Measurements from ENCODE around the gene JAM3. TPM values are rescaled to one million over a fixed set of nuclear protein-coding genes. Genes with fewer than 3 reads are reported as not detected.
A peak's percentile ranks its signal among the peaks of the same experiment; 100 is the strongest.

JAM3 gene
- total and polyA plus RNA-seq, 2 of the 4 experiments (the other 2 are of a cell fraction): 38.0 to 71.5 TPM

DNA sequence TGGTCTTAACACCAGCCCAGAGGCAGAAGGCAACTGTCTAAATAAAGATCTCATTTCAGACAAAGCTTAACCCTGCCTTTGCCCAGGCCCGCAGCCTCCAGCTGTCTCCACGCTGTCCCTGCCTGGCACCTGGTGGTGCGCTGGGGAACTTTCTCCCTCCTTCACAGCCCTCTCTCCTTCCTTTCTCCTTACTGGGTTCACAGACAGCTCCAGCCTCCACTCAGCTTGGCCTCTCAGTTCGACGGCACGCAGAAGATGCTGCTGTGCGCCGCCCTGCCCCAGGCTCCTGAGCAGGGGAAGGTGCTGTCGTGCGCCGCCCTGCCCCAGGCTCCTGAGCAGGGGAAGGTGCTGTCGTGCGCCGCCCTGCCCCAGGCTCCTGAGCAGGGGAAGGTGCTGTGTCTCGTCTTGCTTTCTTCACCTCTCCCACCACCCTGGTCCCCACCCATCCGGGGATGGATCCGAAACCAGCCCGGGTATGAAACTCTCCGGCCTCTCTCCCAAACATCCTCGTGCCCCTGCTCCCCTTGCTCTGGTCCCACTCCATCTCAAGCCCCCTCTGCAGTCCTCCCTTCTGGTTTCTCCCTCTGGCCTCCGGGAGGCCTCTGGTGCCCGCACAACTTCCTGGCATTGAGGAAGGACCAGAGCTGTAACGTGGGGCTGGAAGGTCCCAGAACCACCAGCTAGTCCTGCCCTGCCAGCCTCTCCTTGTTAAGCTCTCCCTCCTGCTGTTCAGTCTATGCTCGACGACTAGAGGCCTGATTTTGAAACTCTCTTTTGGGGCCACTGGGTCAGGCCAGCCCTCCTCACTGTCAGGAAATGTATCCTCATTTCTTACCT is 22.9 kb upstream of the JAM3 start:
- peaks cover 22% of the 10 kb centered on the region for H3K9me1 ChIP-seq (ENCODE audit: insufficient read depth, low read length)
- no peaks in the 10 kb centered on the region for H3K27me3 ChIP-seq (ENCODE audit: control insufficient read depth, insufficient read depth, low read length)
- intact Hi-C loops (cut with micrococcal nuclease): loop anchor here (1.0 to 10.0 kb wide), 3 partner anchors 119 to 209 kb away; partner anchors contain the start of genes ACAD8, NCAPD3, THYN1 and VPS26B
- peak overlapping the region; percentile 2 for H2AFZ ChIP-seq (replicated peaks; ENCODE audit: low read length, poor library complexity)
- 60% methylated on average over 3 of the region's 25 CpGs; no CpG with 5 or more reads in 1 of the 2 experiments for WGBS, 2 experiments (ENCODE audit: extremely low coverage in 2 of 2, insufficient read length in 1 of 2)
- H4K20me1 ChIP-seq (ENCODE audit: insufficient read depth, low read length): no peaks in the 10 kb centered on the region; the same call in 1 of the 2 replicates
- H3K14ac ChIP-seq (replicated peaks; ENCODE audit: low read depth, low read length): no peak overlapping the region
- ChIA-PET POLR2A (ENCODE audit: unreplicated experiment) (interaction anchor here (0.7 kb wide), 1 partner anchor 95 kb away, joined by 9 read pairs; no protein-coding TSS in a partner anchor), CTCF (no interaction called here)
- dilution Hi-C loops (cut with HindIII; ENCODE audit: low sequenced_read_pairs, unreplicated experiment): no loop called here
- no peak for ATAC-seq (ENCODE audit: low read depth)
- peak; percentile 37 for TF ChIP-seq CTCF (conservative IDR thresholded peaks at IDR 0.05; ENCODE audit: low read depth, low read length)
- no peak for TF ChIP-seq MAZ (IDR thresholded peaks at IDR 0.05; ENCODE audit: borderline replicate concordance, low read depth, low read length)
- peak; percentile 43 for TF ChIP-seq SMC3 (IDR thresholded peaks at IDR 0.05; ENCODE audit: low read depth, low read length)
- peak; percentile 56 for TF ChIP-seq RAD21 (IDR thresholded peaks at IDR 0.05; ENCODE audit: low read length)
- no peak overlapping the region for H2BK120ac ChIP-seq (ENCODE audit: low read depth, low read length)
- no peaks in the 10 kb centered on the region for H3K36me3 ChIP-seq (ENCODE audit: control insufficient read depth, insufficient read depth, low read length)
- in situ Hi-C loops (cut with MboI; ENCODE audit: low sequenced_read_pairs): loop anchor here (5.0 to 10.0 kb wide), 2 partner anchors 96 to 209 kb away; partner anchors contain the start of genes ACAD8 and THYN1
- no peak overlapping the region for H3K27ac ChIP-seq (ENCODE audit: insufficient read depth, low read length)
- H3K56ac ChIP-seq (ENCODE audit: extremely low read depth, insufficient read depth, low read length): no peak overlapping the region
- 0 out of 3 replicates have a peak overlapping the region, but pooled peaks have one; percentile 52 for H2BK15ac ChIP-seq (ENCODE audit: low read depth, low read length)
- H4K8ac ChIP-seq (ENCODE audit: low read depth in 2 of 2, low read length in 2 of 2): no peak overlapping the region
- H3K9ac ChIP-seq (ENCODE audit: low read depth, low read length): no peak overlapping the region
- no peak overlapping the region; the same call in 1 of the 2 replicates for H4K91ac ChIP-seq (ENCODE audit: insufficient read depth, low read depth, low read length)
- no peak overlapping the region for H4K5ac ChIP-seq (ENCODE audit: low read depth, low read length)
- H2BK20ac ChIP-seq (ENCODE audit: low read depth, low read length): 0 out of 2 replicates have a peak overlapping the region, but pooled peaks have one; percentile 5
- no peaks in the 10 kb centered on the region for H3K9me3 ChIP-seq (ENCODE audit: control insufficient read depth, insufficient read depth, low read length)
- no peak overlapping the region for H2AK9ac ChIP-seq (replicated peaks; ENCODE audit: low read depth, low read length, poor library complexity)
- no peak for DNase-seq
- H3K4ac ChIP-seq (ENCODE audit: low read depth, low read length): no peak overlapping the region; the same call in 1 of the 2 replicates
- no peak overlapping the region for H2AK5ac ChIP-seq (ENCODE audit: low read depth, low read length)
- no peaks in the 10 kb centered on the region for H3K79me1 ChIP-seq (ENCODE audit: low read depth in 1 of 2, low read length in 2 of 2)
- peaks cover 15% of the 10 kb centered on the region for H3K4me1 ChIP-seq (ENCODE audit: control insufficient read depth, insufficient read depth, low read length)
- BruUV-seq (replicated peaks): no TSS peak
- H3K4me3 ChIP-seq (ENCODE audit: insufficient read depth, low read depth, low read length): no peak overlapping the region
- no peak overlapping the region for H3K4me2 ChIP-seq (ENCODE audit: low read depth, low read length)
- H3K18ac ChIP-seq (ENCODE audit: low read depth, low read length): no peak overlapping the region
- no peak overlapping the region for H3K23ac ChIP-seq (ENCODE audit: low read depth, low read length)
- H2BK5ac ChIP-seq (ENCODE audit: low read depth, low read length, poor library complexity, severe bottlenecking): no peak overlapping the region
